HL-60/S4 (cell line): Measurements from ENCODE around the gene DAPL1.

ENCODE experiments used
- in situ Hi-C: fragments of 300-500 bp; cut with MboI; formaldehyde crosslinking; loops from 2 replicates; pipeline ENCODE4 v1.14.3; 2022; ENCODE audit warnings: low sequenced_read_pairs

Gene DAPL1

GRCh38 chr2:158776231-158776630 lies 18.9 kb upstream of the DAPL1 start:
- in situ Hi-C loops: no loop called here

- in situ Hi-C loops: no loop called here
Measured at GRCh38 chr2:158777077-158777476, 18.0 kb upstream of the DAPL1 start.

- in situ Hi-C loops: no loop called here
Measured at GRCh38 chr2:158778243-158778642, 16.9 kb upstream of the DAPL1 start.

- in situ Hi-C loops: no loop called here
Measured at GRCh38 chr2:158779621-158780020, 15.5 kb upstream of the DAPL1 start.

GRCh38 chr2:158781353-158781961 lies 13.7 kb upstream of the DAPL1 start:
- in situ Hi-C loops: no loop called here

- in situ Hi-C loops: no loop called here
Measured at GRCh38 chr2:158782136-158782535, 13.0 kb upstream of the DAPL1 start.

- in situ Hi-C loops: no loop called here
Measured at GRCh38 chr2:158782616-158783015, 12.5 kb upstream of the DAPL1 start.

GRCh38 chr2:158783923-158784322 lies 11.2 kb upstream of the DAPL1 start:
- in situ Hi-C loops: no loop called here

- in situ Hi-C loops: no loop called here
Measured at GRCh38 chr2:158786897-158787296, 8.2 kb upstream of the DAPL1 start.

- in situ Hi-C loops: no loop called here
Measured at GRCh38 chr2:158788951-158789350, 6.2 kb upstream of the DAPL1 start.

GRCh38 chr2:158796652-158797051 lies 1.5 kb downstream of the DAPL1 start:
- in situ Hi-C loops: no loop called here

GRCh38 chr2:158797963-158798700 lies 3.0 kb downstream of the DAPL1 start:
- in situ Hi-C loops: no loop called here

GRCh38 chr2:158799181-158799580 lies 4.1 kb downstream of the DAPL1 start:
- in situ Hi-C loops: no loop called here

- in situ Hi-C loops: no loop called here
Measured at GRCh38 chr2:158803506-158803905, 8.4 kb downstream of the DAPL1 start.

- in situ Hi-C loops: no loop called here
Measured at GRCh38 chr2:158805255-158805654, 10.1 kb downstream of the DAPL1 start.

- in situ Hi-C loops: no loop called here
Measured at GRCh38 chr2:158805936-158806335, 10.8 kb downstream of the DAPL1 start.

GRCh38 chr2:158806941-158807340 lies 11.8 kb downstream of the DAPL1 start:
- in situ Hi-C loops: no loop called here

GRCh38 chr2:158808426-158808825 lies 13.3 kb downstream of the DAPL1 start:
- in situ Hi-C loops: no loop called here

GRCh38 chr2:158809816-158810215 lies 14.7 kb downstream of the DAPL1 start:
- in situ Hi-C loops: no loop called here

GRCh38 chr2:158810731-158811460 lies 15.8 kb downstream of the DAPL1 start:
- in situ Hi-C loops: no loop called here

GRCh38 chr2:158815166-158815565 lies 20.0 kb downstream of the DAPL1 start:
- in situ Hi-C loops: no loop called here

- in situ Hi-C loops: no loop called here
Measured at GRCh38 chr2:158815658-158816057, 20.5 kb downstream of the DAPL1 start.
